ENCODE measurements around the gene KCNQ1. TPM values are rescaled to one million over a fixed set of nuclear protein-coding genes. Genes with fewer than 3 reads are reported as not detected.

The KCNQ1 gene
- total RNA-seq, 2 donors from 2014 or later, result 4.4 to 25.3 TPM

DNA sequence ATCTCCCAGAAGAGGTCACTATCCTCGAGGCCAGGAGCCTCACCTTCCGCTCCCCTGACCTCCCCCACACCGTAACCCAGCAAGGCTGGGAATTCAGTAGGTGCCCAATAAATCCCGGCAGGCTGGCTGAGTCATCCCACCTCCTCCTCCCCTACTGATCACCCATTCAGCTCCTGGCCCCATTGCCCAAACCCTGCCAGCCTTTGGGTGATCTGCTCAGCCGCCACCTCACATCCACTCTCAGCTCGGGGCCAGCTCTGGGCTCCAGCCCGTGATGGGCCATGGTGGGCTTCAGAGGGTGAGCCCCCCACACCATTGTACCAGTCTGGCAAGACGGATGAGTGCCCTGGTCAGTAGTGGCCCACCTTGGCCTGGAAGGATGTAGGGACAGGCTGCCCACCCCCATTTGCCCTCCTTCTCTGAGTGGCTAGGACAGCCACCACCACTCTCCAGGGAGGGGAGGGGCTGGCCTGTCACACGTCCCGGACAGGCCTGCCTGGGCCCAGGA, 8.7 kb upstream of the KCNQ1 start:
- Histone ChIP-seq H3K36me3 (no peaks in the 10 kb centered on the region), H3K27me3 (replicated peaks; ENCODE audit: insufficient read depth) (no peaks in the 10 kb centered on the region), H3K9me3 (no peaks in the 10 kb centered on the region), H3K4me3 (no peak overlapping the region), H3K4me1 (ENCODE audit: control insufficient read depth in 1 of 2, low read depth in 2 of 2) (no peaks in the 10 kb centered on the region), H3K27ac (no peak overlapping the region)
- DNase-seq (ENCODE audit: low spot score) (no peak), ATAC-seq (ENCODE audit: insufficient number of reproducible peaks, low FRiP score, low read depth) (no peak)
- TF ChIP-seq, protein P1, sequence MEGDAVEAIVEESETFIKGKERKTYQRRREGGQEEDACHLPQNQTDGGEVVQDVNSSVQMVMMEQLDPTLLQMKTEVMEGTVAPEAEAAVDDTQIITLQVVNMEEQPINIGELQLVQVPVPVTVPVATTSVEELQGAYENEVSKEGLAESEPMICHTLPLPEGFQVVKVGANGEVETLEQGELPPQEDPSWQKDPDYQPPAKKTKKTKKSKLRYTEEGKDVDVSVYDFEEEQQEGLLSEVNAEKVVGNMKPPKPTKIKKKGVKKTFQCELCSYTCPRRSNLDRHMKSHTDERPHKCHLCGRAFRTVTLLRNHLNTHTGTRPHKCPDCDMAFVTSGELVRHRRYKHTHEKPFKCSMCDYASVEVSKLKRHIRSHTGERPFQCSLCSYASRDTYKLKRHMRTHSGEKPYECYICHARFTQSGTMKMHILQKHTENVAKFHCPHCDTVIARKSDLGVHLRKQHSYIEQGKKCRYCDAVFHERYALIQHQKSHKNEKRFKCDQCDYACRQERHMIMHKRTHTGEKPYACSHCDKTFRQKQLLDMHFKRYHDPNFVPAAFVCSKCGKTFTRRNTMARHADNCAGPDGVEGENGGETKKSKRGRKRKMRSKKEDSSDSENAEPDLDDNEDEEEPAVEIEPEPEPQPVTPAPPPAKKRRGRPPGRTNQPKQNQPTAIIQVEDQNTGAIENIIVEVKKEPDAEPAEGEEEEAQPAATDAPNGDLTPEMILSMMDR (IDR thresholded peaks at IDR 0.05), result no peak

DNA sequence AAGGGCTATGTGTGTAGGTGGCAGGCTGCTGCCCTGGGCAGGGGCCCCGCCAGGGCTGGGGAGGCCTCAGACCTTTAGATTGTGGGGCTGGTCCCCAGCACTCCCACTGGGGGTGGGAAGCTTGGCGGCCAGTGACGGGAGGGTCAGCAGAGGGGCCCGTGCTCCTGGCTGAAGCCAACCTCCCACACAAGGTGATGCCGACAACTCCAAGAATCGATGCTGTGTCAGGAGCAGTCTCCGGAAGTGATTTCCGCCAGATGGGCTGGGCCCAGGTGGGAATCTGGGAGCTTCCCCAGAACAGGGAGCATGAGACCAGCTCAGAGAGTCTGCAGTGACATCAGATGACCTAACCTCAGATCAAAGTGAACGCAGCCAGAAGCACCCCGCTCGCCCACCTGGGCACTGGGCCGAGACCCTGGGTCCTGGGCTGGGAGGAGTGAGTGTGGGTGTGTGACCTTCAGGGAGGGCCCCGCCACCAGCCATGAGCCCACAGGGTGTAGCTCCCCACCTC, 8.2 kb upstream of the KCNQ1 start:
- no peaks in the 10 kb centered on the region for H3K36me3 ChIP-seq
- H3K4me1 ChIP-seq (ENCODE audit: control insufficient read depth in 1 of 2, low read depth in 2 of 2), result no peaks in the 10 kb centered on the region
- no peaks in the 10 kb centered on the region for H3K9me3 ChIP-seq
- no peak overlapping the region for H3K27ac ChIP-seq
- H3K4me3 ChIP-seq, result no peak overlapping the region
- no peaks in the 10 kb centered on the region for H3K27me3 ChIP-seq (replicated peaks; ENCODE audit: insufficient read depth)
- TF ChIP-seq, protein P1 (IDR thresholded peaks at IDR 0.05), result no peak
- ATAC-seq (ENCODE audit: insufficient number of reproducible peaks, low FRiP score, low read depth) (no peak), DNase-seq (ENCODE audit: low spot score) (no peak)

- H3K4me3 ChIP-seq, result no peak overlapping the region
- DNase-seq (ENCODE audit: low spot score), result no peak
- no peaks in the 10 kb centered on the region for H3K36me3 ChIP-seq
- no peaks in the 10 kb centered on the region for H3K9me3 ChIP-seq
- no peak overlapping the region for H3K27ac ChIP-seq
- TF ChIP-seq, protein P1 (IDR thresholded peaks at IDR 0.05), result no peak
- no peak for ATAC-seq (ENCODE audit: insufficient number of reproducible peaks, low FRiP score, low read depth)
- no peaks in the 10 kb centered on the region for H3K27me3 ChIP-seq (replicated peaks; ENCODE audit: insufficient read depth)
- H3K4me1 ChIP-seq (ENCODE audit: control insufficient read depth in 1 of 2, low read depth in 2 of 2), result no peaks in the 10 kb centered on the region
Measured at GRCh38 chr11:2437516-2437915, 7.3 kb upstream of the KCNQ1 start.

DNA sequence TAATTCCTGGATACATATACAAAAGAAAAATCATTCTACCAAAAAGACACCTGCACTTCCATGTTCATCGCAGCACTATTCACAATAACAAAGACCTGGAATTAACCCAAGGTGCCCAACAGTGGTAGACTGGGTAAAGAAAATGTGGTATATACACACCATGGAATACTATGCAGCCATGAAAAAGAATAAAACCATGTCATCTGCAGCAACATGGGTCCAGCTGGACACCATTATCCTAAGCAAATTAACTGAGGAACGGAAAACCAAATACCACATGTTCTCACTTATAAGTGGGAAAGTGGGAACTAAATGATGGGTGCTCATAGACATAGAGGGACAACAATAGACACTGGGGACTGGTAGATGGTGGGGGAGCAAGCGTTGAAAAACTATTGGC, 5.0 kb upstream of the KCNQ1 start:
- H3K9me3 ChIP-seq, result no peaks in the 10 kb centered on the region
- TF ChIP-seq, protein P1 (IDR thresholded peaks at IDR 0.05), result no peak
- no peaks in the 10 kb centered on the region for H3K36me3 ChIP-seq
- no peaks in the 10 kb centered on the region for H3K27me3 ChIP-seq (replicated peaks; ENCODE audit: insufficient read depth)
- H3K4me3 ChIP-seq, result no peak overlapping the region
- no peak for ATAC-seq (ENCODE audit: insufficient number of reproducible peaks, low FRiP score, low read depth)
- no peak overlapping the region for H3K27ac ChIP-seq
- no peak for DNase-seq (ENCODE audit: low spot score)
- no peaks in the 10 kb centered on the region for H3K4me1 ChIP-seq (ENCODE audit: control insufficient read depth in 1 of 2, low read depth in 2 of 2)

DNA sequence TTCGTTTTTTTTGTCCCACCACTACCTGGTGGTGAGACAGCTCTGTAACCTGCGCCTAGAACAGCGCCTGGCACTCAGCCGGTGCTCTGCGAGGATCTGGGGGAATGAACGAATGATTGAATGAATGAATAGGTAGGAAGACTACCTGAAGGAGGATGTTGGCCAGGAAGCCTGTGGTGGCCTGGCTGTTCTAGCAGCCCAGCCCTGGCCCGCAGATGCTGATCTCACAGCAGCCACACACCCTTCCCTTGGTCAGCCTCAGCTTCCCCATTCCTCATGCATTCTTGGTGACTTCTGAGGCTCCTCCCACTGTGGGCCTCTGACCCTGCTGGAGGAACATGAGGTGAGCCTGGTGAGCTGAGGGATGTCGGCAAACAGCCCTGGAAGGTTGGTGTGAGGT, 4.2 kb upstream of the KCNQ1 start:
- ATAC-seq (ENCODE audit: insufficient number of reproducible peaks, low FRiP score, low read depth), result no peak
- H3K27me3 ChIP-seq (replicated peaks; ENCODE audit: insufficient read depth), result no peaks in the 10 kb centered on the region
- no peaks in the 10 kb centered on the region for H3K36me3 ChIP-seq

More for the DNA sequence above, 4.2 kb upstream of the KCNQ1 start:
- H3K4me1 ChIP-seq (ENCODE audit: control insufficient read depth in 1 of 2, low read depth in 2 of 2), result no peaks in the 10 kb centered on the region
- TF ChIP-seq, protein P1 (IDR thresholded peaks at IDR 0.05), result no peak
- DNase-seq (ENCODE audit: low spot score), result no peak
- no peak overlapping the region for H3K27ac ChIP-seq
- no peaks in the 10 kb centered on the region for H3K9me3 ChIP-seq
- H3K4me3 ChIP-seq, result no peak overlapping the region
